GM18520 (cell line): ENCODE measurements around the gene LMNA.

ENCODE experiments used
- ATAC-seq: cut with Tn5 transposase; IDR thresholded peaks from one replicate; pipeline ENCODE4 v1.9.1; 2021; ENCODE audit not compliant: unreplicated experiment

LMNA gene

GRCh38 chr1:156081917-156082308 lies 32.6 kb upstream of the LMNA start:
- ATAC-seq = no peak

GRCh38 chr1:156082309-156083091 lies 32.0 kb upstream of the LMNA start, which contains the start of gene MEX3A:
Gene MEX3A (minus strand): TSS chr1:156082465. CDS start chr1:156081998, 467 bp downstream.
- no peak for ATAC-seq

DNA sequence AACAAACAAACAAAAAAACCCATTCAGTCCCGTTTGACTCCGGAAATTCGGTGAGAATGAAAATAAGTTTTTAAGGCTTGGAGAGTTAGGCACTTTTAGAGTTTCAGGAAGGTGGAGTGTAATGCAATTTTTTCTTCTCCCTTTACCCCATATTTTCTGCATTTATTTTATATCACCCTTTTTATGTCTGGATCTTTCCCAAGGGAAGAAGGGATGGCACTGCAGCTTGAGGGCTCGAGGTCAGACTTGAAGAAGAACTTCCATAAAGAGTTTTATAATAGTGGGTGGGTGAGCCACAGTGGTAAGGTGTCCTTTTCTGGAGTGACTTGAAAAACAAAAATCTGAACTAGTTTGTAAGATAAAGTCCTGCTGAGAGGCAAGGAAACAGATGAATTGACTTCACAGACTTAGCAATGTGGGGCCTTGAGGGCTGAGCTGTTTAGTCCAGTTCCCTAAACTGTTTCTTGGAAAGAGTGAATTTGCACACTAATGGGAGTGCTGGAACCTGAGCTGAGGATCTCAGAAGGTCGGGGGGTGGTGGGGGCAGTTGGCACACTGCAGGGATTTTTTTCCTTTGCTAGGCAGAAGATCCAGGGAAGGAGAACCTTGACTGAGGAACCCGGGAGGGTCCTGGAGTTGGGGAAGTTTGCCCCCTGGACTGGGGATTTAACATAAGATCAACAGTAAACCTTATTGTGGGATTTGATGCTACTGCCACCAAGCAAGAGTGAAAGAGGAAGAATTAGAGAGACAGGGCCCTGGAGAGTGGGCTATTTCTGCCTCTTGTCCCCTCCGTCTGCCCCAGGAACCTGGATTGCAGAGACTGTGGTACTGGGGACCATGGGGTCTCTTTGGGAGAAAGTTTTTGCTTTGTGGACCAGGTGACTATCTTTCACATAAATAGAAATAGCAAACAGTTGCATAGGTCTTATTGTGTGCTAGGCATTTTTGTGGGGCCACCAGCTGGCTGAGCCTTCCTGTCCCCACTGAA lies 30.4 kb upstream of the LMNA start:
- no peak for ATAC-seq

GRCh38 chr1:156086256-156086662 lies 28.3 kb upstream of the LMNA start:
- no peak for ATAC-seq

GRCh38 chr1:156089704-156090103 lies 24.8 kb upstream of the LMNA start:
- ATAC-seq = no peak

GRCh38 chr1:156090138-156090839 lies 24.2 kb upstream of the LMNA start:
- no peak for ATAC-seq

DNA sequence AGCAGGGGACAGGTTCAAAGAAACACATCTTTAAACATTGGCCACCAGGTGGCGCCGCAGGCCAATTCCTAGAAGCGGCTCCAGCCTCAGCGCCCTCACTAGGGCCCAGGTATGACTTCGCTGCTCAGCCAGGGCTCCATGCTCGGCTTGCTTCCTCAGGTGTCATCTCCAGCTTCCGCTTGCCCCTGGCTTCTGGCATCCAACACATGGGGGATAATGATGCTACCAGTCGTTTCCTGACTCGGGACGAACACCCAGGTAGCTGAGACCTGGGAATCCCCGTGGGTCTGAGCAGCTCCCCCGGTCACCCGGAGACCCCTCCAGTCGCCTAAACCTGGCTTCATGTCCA lies 23.7 kb upstream of the LMNA start:
- ATAC-seq = no peak

GRCh38 chr1:156091610-156092009 lies 22.9 kb upstream of the LMNA start:
- no peak for ATAC-seq

GRCh38 chr1:156095906-156096508 lies 18.5 kb upstream of the LMNA start:
- ATAC-seq = no peak

DNA sequence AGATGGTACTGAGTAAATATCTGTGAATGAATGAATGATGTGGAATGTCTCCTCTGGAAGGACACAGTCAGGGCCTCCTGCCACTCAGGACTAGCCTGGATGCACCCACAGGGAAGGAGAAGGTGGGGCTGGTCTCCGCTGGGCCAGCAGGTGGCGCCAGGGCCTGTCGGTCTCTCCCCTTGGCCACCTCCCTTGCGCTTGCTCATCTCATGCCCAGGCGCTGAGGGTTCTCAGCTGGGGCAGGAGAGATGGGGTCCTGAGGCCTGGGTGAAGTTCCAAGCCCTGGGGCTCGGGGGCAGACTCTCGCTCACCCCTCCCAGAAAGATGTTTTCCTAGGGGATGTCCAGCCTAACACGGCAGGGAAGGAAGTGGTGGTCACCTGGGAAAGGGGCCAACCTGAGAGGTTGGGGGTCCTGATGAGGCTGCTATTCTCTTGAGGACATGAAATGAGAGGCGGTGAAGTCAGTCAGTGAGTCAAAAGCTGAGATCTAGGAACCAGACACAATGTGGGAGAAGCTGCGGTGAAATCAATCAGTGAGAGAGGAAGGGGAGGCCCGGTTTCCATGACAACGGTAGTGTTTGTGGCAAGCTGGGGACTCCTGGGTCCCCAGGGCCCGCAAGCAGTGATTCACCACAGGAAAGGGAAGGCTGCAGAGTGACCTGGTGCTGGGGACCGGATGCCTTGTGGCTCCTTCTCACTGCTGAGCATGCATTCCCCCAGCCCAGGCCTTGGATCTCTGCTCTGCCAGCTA lies 17.7 kb upstream of the LMNA start:
- ATAC-seq = peak; percentile 53

- ATAC-seq = no peak
Measured at GRCh38 chr1:156097499-156098178, 16.9 kb upstream of the LMNA start.

- no peak for ATAC-seq
Measured at GRCh38 chr1:156098784-156099183, 15.7 kb upstream of the LMNA start.

DNA sequence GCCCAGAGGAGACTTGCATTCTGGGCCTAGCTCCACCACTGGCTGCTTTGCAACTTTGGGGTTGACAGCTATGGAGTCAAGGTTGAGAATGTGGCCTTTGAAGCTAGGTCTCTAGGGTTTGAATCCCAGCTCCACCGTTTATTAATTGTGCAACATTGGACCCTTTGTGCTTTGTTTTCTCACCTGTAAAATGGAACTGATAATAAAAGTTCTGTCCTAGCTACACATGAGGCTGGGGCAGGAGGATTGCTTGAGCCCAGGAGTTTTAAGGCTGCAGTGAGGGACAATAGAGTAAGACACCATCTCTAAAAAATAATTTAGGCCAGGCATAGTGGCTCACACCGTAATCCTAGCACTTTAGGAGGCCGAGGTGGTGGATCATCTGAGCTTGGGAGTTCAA lies 15.2 kb upstream of the LMNA start:
- ATAC-seq = no peak

DNA sequence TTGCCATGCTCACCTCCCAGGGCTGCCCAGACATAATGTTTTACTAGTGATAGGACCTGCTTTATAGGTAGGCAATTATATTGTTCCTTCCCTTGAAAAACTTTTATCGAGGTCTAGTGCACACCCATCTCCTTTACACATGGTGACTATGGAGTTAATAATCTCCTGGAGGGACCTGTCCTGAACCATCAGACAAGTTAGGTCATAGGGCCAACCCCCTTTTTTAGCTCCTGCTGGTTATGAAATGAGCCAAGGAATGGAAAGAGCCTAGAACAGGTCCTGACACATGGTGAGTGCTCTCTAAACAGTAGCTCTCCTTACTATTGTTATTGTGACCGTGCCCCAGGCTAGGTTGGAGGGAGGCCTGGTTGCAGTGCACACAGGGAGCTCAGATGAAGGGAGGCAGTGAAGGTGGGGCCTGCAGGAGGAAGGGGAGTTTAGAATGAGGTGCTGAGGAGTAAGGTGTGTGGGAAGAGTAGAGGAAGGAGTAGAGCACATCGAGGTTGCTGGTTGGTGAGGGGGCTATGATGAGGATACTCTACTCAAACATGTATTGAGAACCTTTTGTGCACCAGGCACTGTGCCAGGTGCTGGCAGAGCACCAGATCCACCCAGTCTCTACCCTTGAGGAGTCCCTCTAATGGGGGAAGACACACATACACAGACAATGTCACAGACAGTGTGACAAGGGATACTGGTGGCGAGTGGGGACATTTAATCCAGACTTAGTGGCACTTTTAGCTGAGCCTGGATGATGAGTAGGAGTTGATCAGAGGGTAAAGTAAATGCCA lies 14.1 kb upstream of the LMNA start:
- no peak for ATAC-seq

GRCh38 chr1:156101880-156102279 lies 12.6 kb upstream of the LMNA start:
- ATAC-seq = no peak

DNA sequence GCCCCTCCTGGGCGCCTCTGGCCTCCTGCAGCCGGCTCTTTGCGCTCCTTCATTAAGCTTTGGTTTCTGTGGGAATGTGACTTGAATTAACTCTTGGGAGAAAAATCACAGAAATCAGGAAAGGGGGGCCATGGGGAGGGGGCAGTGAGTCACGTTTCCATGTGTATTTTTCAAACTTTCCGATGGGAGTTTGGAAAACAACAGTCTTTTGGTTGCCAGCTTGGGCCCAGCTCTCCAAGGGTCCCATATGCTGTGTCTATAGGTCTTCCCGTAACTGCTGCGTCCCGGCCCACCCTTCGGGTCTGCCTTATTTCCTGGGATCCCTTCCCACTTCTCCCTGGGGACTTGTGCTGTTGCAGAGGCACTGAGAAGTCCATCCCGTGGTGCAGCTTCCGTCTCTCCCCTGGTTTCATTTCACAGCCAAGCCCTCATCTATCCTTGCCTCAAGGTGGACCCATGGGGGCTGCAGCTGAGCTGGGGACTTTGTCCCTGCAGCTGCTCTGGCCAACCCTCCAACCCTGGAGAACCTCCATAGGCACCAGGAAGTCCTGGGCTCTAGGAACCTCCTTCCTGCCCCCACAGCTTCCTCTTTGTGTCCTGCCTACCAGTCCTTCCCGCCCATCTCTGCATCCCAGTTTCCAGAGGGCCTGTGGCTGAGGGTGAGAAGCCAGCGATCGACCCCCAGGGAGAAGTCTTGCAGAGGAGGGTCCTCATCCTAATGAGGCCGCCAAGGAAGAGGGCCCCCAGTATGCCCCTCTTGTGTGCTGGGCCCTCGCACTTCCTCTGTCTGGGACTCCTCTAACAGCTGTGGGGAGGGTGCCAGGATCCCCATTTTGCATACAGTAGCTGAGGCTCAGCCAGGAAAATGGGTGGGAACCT lies 11.6 kb upstream of the LMNA start:
- ATAC-seq = no peak

DNA sequence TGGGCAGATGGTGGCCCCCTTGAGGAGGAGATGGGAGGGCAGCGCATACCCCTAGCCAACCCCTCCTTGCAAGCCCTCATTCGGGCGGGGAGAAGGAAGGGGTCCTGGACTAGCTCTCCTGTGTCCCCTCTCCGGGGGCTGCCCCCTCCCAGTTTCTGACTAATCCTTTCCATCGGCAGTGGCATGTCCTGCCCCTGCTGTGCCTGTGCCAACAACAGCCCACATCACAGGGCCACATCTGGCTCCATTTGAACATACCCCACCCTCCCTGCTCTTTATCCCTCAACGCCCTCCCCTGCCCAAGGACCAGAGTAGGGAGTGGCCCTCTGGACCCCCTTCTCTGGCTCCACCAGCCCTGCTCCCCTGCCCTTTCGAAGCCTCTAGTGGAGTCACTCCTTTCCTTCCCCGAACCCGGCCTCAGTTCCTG lies 11.0 kb upstream of the LMNA start:
- no peak for ATAC-seq
